DMS79 treated with DMSO at 0.1 percent for 48 hours (cell line): ENCODE data around the gene SAFB2.

Experiments
- DNase-seq: peaks from one replicate; lab custom pipeline; 2025; lab: John Stamatoyannopoulos, UW

SAFB2 gene

DNA sequence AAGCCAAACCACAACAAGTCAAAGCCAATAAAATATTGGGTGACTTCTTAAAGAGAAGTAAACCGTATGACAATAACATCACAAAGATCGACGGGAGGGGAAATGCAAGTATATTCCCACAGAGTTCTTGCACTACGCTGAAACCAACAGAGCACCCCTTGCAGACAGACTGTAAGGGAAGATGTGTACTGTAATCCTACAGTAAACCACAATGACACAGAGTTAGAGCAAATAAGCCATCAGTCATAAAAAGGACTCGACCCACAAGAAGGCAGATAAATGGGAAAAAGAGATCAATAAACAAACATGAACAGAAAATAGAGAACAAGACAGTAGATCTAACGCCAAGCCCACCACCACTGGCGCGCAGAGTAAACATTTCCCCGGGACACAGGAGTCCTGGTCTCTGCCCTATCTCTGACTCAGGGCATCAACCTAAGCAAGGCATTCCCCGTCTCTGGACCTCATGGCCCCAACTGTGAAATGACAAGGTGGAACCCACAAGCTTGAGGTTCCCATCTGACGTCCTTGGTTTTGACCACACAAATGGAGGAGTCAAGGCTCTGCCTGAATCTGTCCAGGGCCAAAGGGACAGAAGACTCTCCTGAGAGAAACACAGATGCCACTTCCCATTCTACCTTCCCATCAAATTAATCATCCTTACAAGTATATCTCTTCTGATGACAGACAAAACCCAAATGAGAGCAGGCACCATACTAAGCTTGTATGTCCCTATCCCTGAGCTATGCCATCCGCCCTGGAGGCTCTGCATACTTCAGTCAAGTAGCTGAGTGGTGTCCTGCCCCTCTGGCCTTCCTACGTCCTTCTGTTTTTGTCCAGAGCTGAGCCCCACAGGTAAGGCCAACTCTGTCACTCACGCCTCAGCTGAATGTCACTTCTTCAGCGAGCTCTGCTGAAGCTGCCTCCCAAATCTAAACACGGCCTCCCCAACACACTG lies 15.0 kb downstream of the SAFB2 start:
- DNase-seq, result no peak

DNA sequence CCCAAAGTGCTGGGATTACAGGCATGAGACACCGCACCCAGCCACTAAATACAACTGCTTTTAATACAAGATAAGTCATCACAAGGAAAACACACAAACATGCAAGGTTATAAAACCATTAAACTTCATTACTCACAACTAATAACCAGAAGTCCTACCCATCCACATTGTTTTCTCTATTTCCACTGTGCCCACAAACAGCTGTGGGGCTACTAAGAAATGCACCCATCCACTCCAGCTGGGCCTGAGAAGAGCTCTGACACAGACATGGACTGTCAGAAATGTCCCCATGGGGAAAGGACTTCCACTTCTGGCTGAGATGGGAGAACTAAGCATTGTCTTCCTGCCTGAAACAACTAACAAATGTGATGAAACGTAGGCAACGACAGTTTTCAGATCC lies 17.2 kb downstream of the SAFB2 start:
- no peak for DNase-seq

DNA sequence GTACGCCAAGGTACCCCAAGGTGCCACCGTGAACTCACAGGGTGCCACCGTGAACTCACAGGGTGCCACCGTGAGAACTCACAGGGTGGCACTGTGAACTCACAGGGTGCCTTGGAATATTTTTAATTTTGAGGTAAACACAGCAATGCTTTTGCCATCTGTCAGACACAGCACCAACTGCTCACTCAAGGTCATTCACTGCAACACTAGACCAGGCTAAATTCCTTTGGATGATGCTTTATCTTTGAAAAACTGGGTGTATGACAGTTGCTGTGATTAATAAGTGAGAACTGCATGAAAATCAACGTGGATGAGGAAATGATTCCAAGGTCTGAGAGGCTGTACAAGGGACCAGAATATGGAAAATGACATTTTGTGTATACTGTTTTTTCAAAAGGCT lies 18.9 kb downstream of the SAFB2 start:
- DNase-seq, result no peak

- DNase-seq, result no peak
Observed at GRCh38 chr19:5600797-5601196, 21.8 kb downstream of the SAFB2 start.

GRCh38 chr19:5595745-5596144 lies 26.8 kb downstream of the SAFB2 start:
- no peak for DNase-seq

- no peak for DNase-seq
Observed at GRCh38 chr19:5595129-5595528, 27.4 kb downstream of the SAFB2 start.

DNA sequence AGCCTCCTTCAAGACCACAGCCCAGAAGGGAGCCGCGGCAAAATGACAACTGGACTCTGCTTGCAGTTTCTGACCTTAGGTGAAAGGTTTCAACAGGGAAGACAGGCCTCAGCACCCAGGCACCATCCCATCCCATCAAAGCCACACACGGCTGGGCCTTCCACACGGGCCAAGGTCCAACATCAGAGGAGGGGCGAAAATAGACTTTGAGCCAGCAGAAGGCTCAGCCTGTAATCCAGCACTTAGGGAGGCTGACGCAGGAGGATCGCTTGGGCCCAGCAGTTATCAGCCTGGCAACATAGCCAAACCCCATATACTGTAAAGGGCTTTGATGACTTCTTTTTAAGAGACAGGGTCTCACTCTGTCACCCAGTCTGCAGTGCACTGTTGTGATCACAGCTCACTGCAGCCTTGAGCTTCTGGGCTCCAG lies 28.0 kb downstream of the SAFB2 start:
- no peak for DNase-seq

- no peak for DNase-seq
Observed at GRCh38 chr19:5593343-5594255, 29.0 kb downstream of the SAFB2 start.

- no peak for DNase-seq
Observed at GRCh38 chr19:5592531-5593342, 29.8 kb downstream of the SAFB2 start.

GRCh38 chr19:5591476-5591875 lies 31.1 kb downstream of the SAFB2 start:
- DNase-seq, result no peak

DNA sequence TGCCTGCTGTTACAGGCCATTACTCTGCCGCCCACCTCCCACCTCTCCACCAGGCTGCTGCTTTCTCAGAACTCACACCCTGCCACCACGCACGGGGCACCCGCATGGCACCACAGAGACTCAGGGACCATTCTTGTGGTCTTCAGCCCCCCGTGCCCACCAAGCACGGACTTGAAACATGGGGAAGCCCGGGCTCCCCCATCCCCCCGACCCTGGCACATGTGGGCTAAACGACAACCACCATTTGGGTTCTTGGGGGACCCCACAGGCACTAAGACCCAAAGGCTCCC lies 31.8 kb downstream of the SAFB2 start:
- DNase-seq, result no peak

- no peak for DNase-seq
Observed at GRCh38 chr19:5590151-5590864, 32.3 kb downstream of the SAFB2 start.

GRCh38 chr19:5588906-5589676 lies 33.5 kb downstream of the SAFB2 start:
- no peak for DNase-seq

GRCh38 chr19:5588441-5588840 lies 34.1 kb downstream of the SAFB2 start:
- DNase-seq, result no peak

DNA sequence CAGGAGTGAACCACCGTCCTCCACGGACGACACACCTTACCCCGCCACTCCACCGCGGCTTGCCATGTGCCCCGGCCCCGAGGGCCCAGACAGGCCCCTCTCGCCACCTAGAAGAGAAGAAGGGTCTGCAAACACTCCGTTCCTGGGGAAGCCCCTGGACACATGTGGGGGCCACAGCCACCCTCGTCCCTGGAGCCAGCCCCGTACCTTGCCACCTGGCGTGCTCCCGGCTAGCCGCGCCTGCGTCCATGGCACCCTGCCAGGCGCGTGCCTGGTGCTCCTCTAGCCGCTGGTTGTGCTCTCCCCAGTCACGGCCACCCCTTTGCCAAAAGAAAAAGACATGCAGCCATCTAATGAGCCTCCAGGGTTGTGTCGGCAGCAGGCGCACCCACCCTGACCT lies 34.9 kb downstream of the SAFB2 start:
- DNase-seq, result no peak

GRCh38 chr19:5587071-5587455 lies 35.5 kb downstream of the SAFB2 start:
- DNase-seq, result no peak

- DNase-seq, result no peak
Observed at GRCh38 chr19:5586300-5587070, 36.1 kb downstream of the SAFB2 start.

GRCh38 chr19:5585461-5586299 lies 36.9 kb downstream of the SAFB2 start:
- peak; percentile 62 for DNase-seq

DNA sequence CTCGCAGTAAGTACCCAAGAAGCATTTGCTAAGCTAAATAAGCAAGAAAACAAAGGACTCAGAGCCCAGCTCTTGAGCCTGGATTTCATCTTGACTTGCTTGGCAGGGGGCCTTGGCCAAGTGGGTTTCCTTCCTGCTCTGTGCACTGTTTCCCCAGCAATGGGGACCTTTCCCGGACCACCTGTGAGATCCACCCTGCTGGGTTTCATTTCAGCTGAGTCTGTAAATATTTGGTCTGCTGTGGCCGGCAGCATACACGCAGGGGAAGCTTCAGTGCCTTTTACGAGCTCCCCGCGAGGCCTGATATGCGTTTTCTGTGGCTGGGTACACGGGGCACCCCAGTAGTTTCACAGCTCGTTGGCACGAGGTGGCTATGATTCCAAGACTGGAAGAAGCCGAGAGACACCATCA lies 42.4 kb downstream of the SAFB2 start:
- peak; percentile 88 for DNase-seq
